Measurements from ENCODE around the gene POLR3GL.

DNA sequence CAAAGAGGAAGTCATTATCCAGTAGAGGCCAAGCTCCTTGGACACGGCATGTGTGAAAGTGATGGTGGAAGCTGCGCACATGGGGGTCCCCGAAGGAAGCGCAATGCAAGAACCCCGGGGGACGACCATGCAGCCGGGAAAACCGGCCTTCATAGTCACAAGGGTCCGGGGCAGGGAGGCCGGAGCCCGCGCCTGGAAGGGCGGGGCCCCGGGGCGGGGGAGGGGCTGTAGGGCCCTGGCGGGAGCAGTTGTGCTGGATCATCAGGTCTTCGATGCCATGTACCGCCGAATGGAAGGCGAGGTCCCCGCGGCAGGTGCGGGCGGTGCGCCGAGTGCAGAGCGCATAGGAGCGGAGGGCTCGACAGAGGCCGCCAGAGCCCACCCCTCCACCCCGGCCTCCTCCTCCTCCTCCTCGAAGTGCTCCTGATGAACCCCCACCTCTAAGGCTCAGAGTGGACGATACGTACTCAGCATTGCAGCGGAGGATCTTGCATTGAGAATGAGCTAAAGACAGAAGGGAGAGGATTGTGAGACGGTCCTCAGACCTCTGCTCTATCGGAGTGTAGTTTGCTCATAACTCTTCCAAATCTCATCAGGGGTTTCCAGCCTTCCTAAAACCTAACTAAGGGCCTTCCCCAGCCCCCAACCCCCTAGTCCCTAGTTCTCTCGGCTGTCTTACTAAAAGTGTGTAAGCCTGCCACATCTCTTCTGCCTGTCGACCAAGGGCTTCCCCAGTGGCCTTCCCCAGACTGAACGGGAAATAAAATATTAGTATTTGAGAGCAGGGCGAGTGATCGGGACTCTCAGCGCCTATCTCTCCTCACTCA lies 55.0 kb downstream of the POLR3GL start:
- TF ChIP-seq POLR2A (IDR thresholded peaks at IDR 0.05; ENCODE audit: low read depth, low read length): no peak
- TF ChIP-seq TAF1 (IDR thresholded peaks at IDR 0.05; ENCODE audit: borderline replicate concordance, low read depth, low read length): no peak
